PFSK-1 (cell line): Measurements from ENCODE around the gene SETBP1.

Experiments
- POLR2AphosphoS5 ChIP-seq: IDR thresholded peaks from 2 replicates; pipeline ENCODE4 v1.6.1; 2012; ENCODE audit warnings: low read depth, mild to moderate bottlenecking, control low read depth, low read length, moderate library complexity
- TAF1 ChIP-seq: IDR thresholded peaks from 2 replicates; pipeline ENCODE4 v1.6.1; 2012; ENCODE audit warnings: low read length, control low read depth, borderline replicate concordance; ENCODE audit not compliant: insufficient read depth

- TF ChIP-seq POLR2AphosphoS5, result no peak
- no peak for TF ChIP-seq TAF1
These were observed 343.8 kb downstream of the SETBP1 start for GRCh38 chr18:45024357-45025088.
